GM19239 (cell line): Measurements from ENCODE around the gene SET.

Experiments
- DNase-seq: peaks from one replicate; pipeline ENCODE4 v3.0.0; 2011; ENCODE audit warnings: low spot score; ENCODE audit not compliant: insufficient read length
- FAIRE-seq: peaks from 2 replicates; lab custom pipeline; 2011; peaks lifted over from hg19 to GRCh38; lab: Jason Lieb, UNC

Gene SET

DNA sequence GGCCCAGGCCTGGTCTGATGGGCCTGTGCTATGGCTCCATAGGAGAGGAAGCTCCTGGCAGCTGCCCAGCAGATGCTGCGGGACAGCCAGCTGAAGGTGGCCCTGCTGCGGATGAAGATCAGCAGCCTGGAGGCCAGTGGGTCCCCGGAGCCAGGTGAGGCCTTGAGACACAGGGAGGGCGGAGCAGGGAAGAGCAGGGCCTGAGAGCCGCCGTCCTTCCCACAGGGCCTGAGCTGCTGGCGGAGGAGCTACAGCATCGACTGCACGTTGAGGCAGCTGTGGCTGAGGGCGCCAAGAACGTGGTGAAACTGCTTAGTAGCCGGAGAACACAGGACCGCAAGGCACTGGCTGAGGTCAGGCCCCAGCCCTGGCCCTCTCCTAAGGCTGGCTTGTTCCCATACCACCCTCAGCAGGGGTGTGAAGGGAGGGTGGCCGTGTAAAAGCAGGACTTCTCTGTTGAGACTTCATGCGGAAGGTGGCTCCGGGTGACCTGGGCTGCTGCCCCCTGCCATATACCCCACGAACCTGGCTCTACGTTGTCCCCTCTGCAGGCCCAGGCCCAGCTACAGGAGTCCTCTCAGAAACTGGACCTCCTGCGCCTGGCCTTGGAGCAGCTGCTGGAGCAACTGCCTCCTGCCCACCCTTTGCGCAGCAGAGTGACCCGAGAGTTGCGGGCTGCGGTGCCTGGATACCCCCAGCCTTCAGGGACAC is 17.8 kb downstream of the SET start:
- no peak for DNase-seq
- no peak for FAIRE-seq

- FAIRE-seq (no peak), DNase-seq (no peak)
Observed at GRCh38 chr9:128707446-128707845, 18.4 kb downstream of the SET start.

DNA sequence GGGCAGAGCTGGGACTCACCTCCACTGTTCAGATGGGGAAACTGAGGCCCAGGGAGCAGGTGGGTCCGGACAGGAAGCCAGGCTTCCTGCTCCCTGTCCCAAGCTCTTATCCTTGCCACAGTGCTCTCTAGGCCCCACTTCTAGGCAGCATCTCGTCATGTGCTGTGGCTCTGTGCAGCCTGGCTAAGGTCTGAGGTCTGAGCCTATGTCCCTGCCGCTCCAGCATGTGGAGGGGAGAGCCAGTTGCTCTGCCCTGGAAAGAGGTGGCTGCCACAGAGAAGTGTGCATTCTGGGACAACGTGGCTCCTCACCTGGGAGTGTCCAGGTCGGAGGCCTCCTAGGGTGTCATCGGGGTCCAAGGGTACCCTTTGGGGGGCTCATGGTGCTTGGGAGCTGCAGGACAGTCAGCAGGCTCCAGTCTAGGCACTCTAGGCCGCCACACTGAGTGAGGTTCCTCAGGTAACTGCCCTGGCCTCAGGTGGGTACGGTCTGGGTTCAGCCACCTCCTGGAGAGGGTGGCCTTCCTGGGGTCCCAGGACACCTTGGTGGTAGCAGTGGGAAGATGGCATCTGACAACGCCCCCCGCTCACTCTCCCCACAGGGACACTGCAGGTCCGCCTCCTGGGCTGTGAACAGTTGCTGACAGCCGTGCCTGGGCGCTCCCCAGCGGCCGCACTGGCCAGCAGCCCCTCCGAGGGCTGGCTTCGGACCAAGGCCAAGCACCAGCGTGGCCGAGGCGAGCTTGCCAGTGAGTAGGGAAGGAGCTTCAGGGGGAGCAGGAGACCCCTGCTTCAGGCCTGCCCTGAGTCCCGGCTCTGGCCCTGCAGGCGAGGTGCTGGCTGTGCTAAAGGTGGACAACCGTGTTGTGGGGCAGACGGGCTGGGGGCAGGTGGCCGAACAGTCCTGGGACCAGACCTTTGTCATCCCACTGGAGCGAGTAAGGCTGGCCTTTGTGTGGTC is 23.7 kb downstream of the SET start:
- DNase-seq = no peak
- FAIRE-seq = no peak

DNA sequence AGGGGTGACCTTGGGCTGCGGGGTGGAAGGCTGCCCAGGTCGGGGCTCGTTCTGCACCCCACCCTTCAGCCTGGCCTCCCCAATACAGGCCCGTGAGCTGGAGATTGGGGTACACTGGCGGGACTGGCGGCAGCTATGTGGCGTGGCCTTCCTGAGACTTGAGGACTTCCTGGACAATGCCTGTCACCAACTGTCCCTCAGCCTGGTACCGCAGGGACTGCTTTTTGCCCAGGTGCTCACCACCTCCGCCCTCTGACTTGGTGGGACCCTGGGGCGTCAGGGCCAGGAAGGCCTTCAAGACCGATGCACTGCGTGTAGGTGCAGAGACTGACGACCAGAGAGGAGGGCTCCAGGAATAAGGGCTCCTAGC is 24.4 kb downstream of the SET start:
- DNase-seq = no peak
- no peak for FAIRE-seq

DNA sequence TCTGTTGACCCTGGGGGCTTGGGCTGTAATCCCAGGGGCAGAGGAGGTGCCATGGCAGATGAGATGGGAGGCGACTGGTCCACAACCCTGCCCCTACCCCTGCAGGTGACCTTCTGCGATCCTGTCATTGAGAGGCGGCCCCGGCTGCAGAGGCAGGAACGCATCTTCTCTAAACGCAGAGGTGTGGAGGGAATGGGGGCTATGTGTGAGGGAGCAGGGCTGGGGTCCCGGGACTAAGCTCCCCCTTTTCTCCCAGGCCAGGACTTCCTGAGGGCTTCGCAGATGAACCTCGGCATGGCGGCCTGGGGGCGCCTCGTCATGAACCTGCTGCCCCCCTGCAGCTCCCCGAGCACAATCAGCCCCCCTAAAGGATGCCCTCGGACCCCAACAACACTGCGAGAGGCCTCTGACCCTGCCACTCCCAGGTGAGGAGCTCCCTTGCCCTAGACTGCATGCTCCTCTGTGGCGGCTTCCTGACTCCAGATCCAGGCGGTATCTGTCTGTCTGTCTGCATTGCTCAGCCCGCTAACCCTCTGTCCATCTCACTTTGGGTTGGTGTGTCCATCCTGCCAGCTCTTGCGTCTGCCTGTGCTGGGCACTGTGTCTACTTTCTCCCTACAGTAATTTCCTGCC is 25.0 kb downstream of the SET start:
- DNase-seq (no peak), FAIRE-seq (no peak)

GRCh38 chr9:128714586-128715435 is 25.8 kb downstream of the SET start:
- DNase-seq = no peak
- no peak for FAIRE-seq

DNA sequence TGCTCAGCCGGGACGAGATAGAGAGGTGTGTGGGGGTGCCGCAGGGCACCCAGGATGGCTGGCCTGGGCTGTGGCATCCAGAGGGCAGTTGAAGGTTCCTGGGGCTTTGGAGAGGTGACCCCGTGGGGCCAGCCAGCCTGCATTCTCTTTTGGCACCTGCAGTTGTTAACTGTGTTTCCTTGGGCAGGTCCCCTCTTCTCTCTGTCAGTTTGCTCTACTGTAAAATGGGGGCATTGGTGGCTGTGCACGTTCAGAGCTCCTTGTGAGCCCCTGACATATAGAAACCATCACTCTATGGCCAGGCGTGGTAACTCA is 26.4 kb downstream of the SET start:
- DNase-seq (no peak), FAIRE-seq (no peak)

DNA sequence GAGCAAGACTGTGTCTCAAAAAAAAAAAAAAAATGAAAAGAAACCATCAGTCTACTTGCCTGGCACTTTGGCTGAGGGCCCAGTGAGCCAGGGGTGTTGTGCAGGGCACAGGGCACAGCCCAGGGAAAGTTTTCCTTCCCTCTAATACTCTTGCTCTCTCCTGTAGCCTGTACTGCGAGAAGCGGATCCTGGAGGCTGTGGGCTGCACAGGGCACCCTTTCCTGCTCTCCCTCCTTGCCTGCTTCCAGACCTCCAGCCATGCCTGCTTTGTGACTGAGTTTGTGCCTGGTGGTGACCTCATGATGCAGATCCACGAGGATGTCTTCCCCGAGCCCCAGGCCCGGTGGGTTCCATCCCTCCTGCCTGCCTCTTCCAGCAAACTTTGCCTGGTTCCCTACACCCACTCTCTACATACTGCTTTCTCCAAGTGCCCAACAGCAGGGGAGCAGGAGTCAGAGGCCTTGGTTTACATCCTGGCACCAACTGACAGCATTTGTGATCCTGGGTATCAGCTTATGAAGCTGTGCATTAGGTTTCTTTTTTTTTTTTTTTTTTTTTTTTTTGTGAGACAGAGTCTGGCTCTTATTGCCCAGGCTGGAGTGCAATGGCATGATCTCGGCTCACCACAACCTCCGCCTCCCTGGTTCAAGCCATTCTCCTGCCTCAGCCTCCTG is 27.7 kb downstream of the SET start:
- DNase-seq (no peak), FAIRE-seq (no peak)

DNA sequence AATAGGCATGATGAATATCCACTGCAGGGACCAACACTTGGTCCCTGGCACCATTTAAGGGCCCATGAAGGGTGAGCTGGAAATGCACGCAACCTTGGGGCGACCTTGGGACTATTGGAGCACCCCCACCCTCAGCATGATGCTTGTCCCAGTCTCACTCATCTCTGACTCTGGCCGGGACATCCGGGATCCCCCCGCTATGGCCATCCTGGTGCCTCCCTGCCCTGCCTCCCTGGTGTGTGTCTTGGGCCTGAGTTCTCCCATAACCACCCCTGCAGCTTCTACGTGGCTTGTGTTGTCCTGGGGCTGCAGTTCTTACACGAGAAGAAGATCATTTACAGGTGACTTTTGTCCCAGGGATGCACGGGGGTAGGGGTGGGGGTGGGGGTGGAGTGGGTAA is 29.0 kb downstream of the SET start:
- FAIRE-seq (no peak), DNase-seq (no peak)

DNA sequence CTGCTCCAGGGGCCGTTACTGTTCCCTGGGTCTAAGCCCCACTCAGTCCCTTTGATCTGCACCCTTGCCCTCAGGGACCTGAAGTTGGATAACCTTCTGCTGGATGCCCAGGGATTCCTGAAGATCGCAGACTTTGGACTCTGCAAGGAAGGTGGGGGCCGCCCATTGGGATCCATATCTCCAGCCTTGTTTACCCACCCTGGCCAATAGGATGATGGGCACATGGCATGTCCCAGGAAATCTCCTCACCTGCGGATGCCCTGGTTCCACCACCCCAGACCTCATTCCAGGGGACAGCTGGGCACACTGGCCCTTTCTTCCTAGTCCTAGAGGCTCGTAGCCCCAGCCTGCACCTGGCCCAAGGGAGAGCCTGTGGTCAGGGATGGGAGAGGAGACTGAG is 29.5 kb downstream of the SET start:
- FAIRE-seq = no peak
- no peak for DNase-seq

DNA sequence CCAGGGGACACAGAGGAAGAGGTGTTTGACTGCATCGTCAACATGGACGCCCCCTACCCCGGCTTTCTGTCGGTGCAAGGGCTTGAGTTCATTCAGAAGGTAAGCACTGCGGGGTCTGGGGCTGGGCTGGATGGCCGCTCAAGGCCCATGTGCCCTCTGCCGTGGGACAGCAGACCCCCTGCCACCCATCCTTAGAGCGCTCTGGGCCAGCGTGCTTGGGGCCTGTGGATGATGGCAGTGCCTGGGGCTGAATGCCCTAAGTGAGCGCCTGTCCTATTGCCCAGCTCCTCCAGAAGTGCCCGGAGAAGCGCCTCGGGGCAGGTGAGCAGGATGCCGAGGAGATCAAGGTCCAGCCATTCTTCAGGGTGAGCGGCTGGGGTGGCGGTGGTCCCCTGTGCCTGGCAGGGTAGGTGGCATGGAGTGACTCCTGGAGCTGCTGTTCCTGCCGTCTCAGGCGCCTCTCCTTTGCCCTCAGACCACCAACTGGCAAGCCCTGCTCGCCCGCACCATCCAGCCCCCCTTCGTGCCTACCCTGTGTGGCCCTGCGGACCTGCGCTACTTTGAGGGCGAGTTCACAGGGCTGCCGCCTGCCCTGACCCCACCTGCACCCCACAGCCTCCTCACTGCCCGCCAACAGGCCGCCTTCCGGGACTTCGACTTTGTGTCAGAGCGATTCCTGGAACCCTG is 31.0 kb downstream of the SET start:
- FAIRE-seq (no peak), DNase-seq (no peak)

DNA sequence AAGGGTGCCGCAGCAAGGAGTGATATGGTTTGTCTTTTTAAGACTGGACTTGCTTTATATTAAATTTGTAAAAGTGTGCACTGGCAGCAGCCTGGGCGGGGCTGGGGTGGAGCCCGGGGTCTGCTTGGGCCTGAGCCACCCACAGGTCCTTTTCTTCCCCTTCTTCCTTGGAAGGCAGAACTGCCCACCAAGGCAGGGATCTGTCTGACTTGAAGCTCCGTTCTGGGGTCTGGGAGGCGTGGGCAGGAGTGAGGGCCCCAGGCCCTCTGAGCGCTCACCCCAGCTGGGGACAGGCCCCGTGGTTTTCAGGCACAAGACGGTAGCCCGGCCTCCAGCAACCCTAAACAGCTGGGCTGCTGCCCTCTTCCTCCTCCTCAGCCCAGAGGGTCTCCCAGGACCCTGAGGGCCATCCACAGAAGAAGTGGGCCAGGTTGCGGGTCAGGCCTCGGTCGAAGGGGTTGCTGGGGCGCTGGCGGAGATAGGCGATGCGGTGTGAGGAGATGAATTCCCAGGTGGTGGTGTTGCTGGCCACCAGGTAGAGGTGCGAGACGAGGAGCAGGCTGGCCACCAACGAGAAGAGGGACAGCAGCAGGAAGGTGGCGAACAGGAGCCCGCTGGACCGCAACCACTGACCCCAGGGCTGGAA is 31.9 kb downstream of the SET start:
- DNase-seq (no peak), FAIRE-seq (no peak)

- DNase-seq = no peak
- no peak for FAIRE-seq
Observed at GRCh38 chr9:128721487-128722010, 32.5 kb downstream of the SET start.

DNA sequence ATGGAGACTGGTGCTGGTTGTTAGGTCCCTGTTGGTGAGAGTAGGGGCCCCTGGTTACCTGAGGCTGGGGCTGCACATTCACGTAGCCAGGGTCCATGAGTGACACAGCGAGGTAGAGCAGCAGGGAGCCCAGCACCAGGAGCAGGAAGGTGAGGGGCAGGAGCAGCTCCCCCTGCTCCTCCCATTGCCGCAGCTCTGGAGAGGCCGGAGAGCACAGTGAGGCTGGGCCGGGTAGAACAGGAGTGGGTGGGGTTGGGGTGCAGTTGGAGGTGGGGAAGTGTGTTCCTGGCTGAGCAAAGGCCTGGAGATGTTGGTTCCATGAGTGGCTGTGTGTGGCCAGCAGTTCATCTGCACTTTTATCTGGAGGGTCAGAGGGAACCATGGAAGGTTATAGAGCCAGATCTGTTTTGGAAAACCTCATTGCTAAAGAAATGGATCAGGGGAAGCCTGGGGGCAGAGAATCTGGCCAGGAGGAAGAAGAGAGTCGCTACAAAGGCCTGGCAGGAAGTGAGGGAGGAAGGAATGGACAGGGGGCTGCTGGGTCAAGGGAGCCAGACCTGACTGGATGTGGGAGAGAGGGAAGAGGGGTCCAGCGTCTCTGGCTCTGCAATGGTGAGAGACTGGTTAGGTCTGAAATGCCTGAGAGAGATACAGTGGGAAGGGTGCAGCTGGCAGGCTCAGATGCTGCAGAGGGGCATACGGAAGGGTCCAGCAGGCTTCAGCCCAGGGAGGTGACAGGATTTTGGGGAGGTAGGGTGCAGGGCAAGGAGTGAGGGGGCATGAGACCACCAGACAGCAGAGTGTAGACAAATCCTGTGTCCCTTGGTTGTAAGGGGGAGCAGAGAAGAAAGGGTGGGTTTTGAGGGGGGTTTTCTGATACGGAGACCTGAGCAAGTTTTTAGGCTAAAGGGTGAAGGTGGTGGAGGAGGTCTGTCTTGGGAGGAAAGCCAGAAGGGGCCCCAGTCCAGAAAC is 33.6 kb downstream of the SET start:
- FAIRE-seq (no peak), DNase-seq (no peak)

GRCh38 chr9:128723352-128723865 is 34.4 kb downstream of the SET start:
- no peak for DNase-seq
- no peak for FAIRE-seq

DNA sequence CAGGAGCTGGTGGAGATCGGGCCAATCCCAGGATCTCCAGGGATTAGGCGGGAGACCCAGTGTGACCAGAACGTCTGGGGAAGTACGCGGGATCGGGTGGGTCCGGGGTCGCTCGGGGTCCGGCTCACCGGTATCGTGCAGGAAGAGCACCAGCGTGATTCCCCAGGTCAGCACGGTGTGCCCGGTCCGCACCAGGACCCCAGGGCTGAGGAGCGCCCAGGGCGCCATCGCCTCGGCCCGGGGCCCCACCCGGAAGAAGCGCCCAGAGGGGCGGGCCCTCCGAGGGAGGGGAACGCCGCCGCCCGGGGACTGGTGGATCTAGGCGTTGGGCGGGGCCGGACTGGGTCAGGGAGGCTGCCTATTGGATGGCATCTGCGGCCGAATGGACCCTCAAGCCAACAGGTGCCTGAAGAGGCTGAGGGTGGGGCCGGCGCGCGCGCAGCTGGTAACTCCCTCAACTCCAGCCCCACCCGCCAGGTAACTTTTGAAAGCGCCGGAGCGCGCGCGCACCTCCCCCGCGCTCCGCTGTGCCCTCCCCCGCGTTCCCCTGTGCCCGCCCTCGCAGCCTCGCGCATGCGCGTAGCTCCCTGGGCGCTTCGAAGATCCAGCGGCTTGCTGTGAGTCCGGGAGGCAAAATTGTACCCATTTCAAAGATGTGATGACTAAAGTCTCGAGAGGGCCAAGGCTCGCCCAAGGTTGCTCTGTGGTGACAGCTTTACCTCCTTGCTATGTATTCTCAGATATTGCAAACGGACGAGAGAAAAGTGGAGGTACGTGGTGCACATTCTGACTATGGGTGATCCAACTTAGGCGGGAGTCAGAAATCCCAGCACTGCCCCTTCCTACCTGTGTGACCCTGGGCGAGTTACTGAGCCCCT is 35.1 kb downstream of the SET start, which contains the start of gene ZDHHC12:
ZDHHC12 (minus strand) TSS at position 262 of the 878 bp plus-strand sequence; CDS start at position 228, 34 bp downstream.
- DNase-seq = peak; percentile 100
- peak; percentile 98 for FAIRE-seq
